HEK293 (cell line): ENCODE data around the gene GNG3.

ENCODE experiments used
- KLF7 ChIP-seq: fragments of 450-650 bp; formaldehyde crosslinking; IDR thresholded peaks from 2 replicates; pipeline ENCODE4 v1.5.1; 2016; ENCODE audit warnings: missing biosample characterization, missing genetic modification characterization, borderline replicate concordance
- KLF8 ChIP-seq: fragments of 450-650 bp; formaldehyde crosslinking; IDR thresholded peaks from 2 replicates; pipeline ENCODE4 v1.5.1; 2016; ENCODE audit warnings: missing biosample characterization, missing genetic modification characterization
- MYNN ChIP-seq: fragments of 450-650 bp; formaldehyde crosslinking; IDR thresholded peaks from 2 replicates; pipeline ENCODE4 v1.5.1; 2016; ENCODE audit warnings: missing biosample characterization, missing genetic modification characterization, borderline replicate concordance
- REST ChIP-seq: fragments of 450-650 bp; formaldehyde crosslinking; IDR thresholded peaks from 2 replicates; pipeline ENCODE4 v1.5.1; 2016; ENCODE audit warnings: missing biosample characterization, missing genetic modification characterization
- SP2 ChIP-seq: fragments of 450-650 bp; formaldehyde crosslinking; IDR thresholded peaks from 2 replicates; pipeline ENCODE4 v1.5.1; 2016; ENCODE audit warnings: missing biosample characterization, missing genetic modification characterization
- SP7 ChIP-seq: fragments of 450-650 bp; formaldehyde crosslinking; IDR thresholded peaks from 2 replicates; pipeline ENCODE4 v1.5.1; 2016; ENCODE audit warnings: missing biosample characterization, missing genetic modification characterization
- ZBTB49 ChIP-seq: fragments of 450-650 bp; formaldehyde crosslinking; IDR thresholded peaks from 2 replicates; pipeline ENCODE4 v1.5.1; 2016; ENCODE audit warnings: missing biosample characterization, missing genetic modification characterization, low read depth
- ZFP41 ChIP-seq: fragments of 450-650 bp; formaldehyde crosslinking; IDR thresholded peaks from 2 replicates; pipeline ENCODE4 v1.5.1; 2016; ENCODE audit warnings: missing biosample characterization, missing genetic modification characterization, borderline replicate concordance
- ZNF10 ChIP-seq: fragments of 450-650 bp; formaldehyde crosslinking; IDR thresholded peaks from 2 replicates; pipeline ENCODE4 v1.5.1; 2017; ENCODE audit warnings: missing biosample characterization, missing genetic modification characterization
- ZNF133 ChIP-seq: fragments of 450-650 bp; formaldehyde crosslinking; IDR thresholded peaks from 2 replicates; pipeline ENCODE4 v1.5.1; 2016; ENCODE audit warnings: missing biosample characterization, missing genetic modification characterization
- ZNF274 ChIP-seq, 2 experiments: fragments of 200-500 bp in 1 of 2; fragments of 450-650 bp in 1 of 2; sonication (Bioruptor generic) in 1 of 2; formaldehyde crosslinking in 1 of 2; IDR thresholded peaks; 2 replicates each; pipeline versions ENCODE4 v1.5.1 to v1.6.1; 2014 to 2016; ENCODE audit warnings: borderline replicate concordance in 1 of 2, inconsistent platforms in 1 of 2, low read length in 1 of 2, missing biosample characterization in 1 of 2, missing genetic modification characterization in 1 of 2
- ZNF341 ChIP-seq: fragments of 450-650 bp; formaldehyde crosslinking; IDR thresholded peaks from 2 replicates; pipeline ENCODE4; 2016; ENCODE audit warnings: low read depth, missing biosample characterization, missing genetic modification characterization
- ZNF433 ChIP-seq: fragments of 450-650 bp; formaldehyde crosslinking; IDR thresholded peaks from 2 replicates; pipeline ENCODE4 v1.5.1; 2016; ENCODE audit warnings: missing biosample characterization, missing genetic modification characterization, low read depth
- ZNF660 ChIP-seq: fragments of 450-650 bp; IDR thresholded peaks from 2 replicates; pipeline ENCODE4 v1.5.1; 2018; ENCODE audit warnings: missing biosample characterization, mild to moderate bottlenecking, missing genetic modification characterization
- ZNF76 ChIP-seq: fragments of 450-650 bp; formaldehyde crosslinking; IDR thresholded peaks from 2 replicates; pipeline ENCODE4; 2016; ENCODE audit warnings: low read depth, missing biosample characterization, missing genetic modification characterization, borderline replicate concordance
- ZNF785 ChIP-seq: fragments of 450-650 bp; formaldehyde crosslinking; IDR thresholded peaks from 2 replicates; pipeline ENCODE4 v1.5.1; 2016; ENCODE audit warnings: missing biosample characterization, missing genetic modification characterization
- ZNF791 ChIP-seq: fragments of 450-650 bp; formaldehyde crosslinking; IDR thresholded peaks from 2 replicates; pipeline ENCODE4 v1.5.1; 2016; ENCODE audit warnings: missing biosample characterization, missing genetic modification characterization
- ZNF792 ChIP-seq: fragments of 450-650 bp; formaldehyde crosslinking; IDR thresholded peaks from 2 replicates; pipeline ENCODE4 v1.5.1; 2016; ENCODE audit warnings: missing biosample characterization, missing genetic modification characterization
- ZSCAN16 ChIP-seq: fragments of 450-650 bp; formaldehyde crosslinking; IDR thresholded peaks from 2 replicates; pipeline ENCODE4 v1.5.1; 2016; ENCODE audit warnings: missing biosample characterization, missing genetic modification characterization
- ZSCAN23 ChIP-seq: fragments of 450-650 bp; formaldehyde crosslinking; IDR thresholded peaks from 2 replicates; pipeline ENCODE4 v1.5.1; 2016; ENCODE audit warnings: missing biosample characterization, missing genetic modification characterization
- TF ChIP-seq, protein P1 (sequence below): fragments of 450-650 bp; formaldehyde crosslinking; conservative IDR thresholded peaks from 2 replicates; pipeline ENCODE4 v1.5.1; 2016; ENCODE audit warnings: low read depth, missing biosample characterization, missing genetic modification characterization
- TF ChIP-seq, protein P2 (sequence below): fragments of 450-650 bp; formaldehyde crosslinking; IDR thresholded peaks from 2 replicates; pipeline ENCODE4 v1.5.1; 2016; ENCODE audit warnings: missing biosample characterization, missing genetic modification characterization
- TF ChIP-seq, protein P3 (sequence below): fragments of 450-650 bp; formaldehyde crosslinking; IDR thresholded peaks from 2 replicates; pipeline ENCODE4 v1.5.1; 2016; ENCODE audit warnings: missing biosample characterization, missing genetic modification characterization, borderline replicate concordance

The GNG3 gene

GRCh38 chr11:62689421-62690183 is 17.9 kb upstream of the GNG3 start, which contains the start of gene LRRN4CL (continued):
- TF ChIP-seq, protein P1, sequence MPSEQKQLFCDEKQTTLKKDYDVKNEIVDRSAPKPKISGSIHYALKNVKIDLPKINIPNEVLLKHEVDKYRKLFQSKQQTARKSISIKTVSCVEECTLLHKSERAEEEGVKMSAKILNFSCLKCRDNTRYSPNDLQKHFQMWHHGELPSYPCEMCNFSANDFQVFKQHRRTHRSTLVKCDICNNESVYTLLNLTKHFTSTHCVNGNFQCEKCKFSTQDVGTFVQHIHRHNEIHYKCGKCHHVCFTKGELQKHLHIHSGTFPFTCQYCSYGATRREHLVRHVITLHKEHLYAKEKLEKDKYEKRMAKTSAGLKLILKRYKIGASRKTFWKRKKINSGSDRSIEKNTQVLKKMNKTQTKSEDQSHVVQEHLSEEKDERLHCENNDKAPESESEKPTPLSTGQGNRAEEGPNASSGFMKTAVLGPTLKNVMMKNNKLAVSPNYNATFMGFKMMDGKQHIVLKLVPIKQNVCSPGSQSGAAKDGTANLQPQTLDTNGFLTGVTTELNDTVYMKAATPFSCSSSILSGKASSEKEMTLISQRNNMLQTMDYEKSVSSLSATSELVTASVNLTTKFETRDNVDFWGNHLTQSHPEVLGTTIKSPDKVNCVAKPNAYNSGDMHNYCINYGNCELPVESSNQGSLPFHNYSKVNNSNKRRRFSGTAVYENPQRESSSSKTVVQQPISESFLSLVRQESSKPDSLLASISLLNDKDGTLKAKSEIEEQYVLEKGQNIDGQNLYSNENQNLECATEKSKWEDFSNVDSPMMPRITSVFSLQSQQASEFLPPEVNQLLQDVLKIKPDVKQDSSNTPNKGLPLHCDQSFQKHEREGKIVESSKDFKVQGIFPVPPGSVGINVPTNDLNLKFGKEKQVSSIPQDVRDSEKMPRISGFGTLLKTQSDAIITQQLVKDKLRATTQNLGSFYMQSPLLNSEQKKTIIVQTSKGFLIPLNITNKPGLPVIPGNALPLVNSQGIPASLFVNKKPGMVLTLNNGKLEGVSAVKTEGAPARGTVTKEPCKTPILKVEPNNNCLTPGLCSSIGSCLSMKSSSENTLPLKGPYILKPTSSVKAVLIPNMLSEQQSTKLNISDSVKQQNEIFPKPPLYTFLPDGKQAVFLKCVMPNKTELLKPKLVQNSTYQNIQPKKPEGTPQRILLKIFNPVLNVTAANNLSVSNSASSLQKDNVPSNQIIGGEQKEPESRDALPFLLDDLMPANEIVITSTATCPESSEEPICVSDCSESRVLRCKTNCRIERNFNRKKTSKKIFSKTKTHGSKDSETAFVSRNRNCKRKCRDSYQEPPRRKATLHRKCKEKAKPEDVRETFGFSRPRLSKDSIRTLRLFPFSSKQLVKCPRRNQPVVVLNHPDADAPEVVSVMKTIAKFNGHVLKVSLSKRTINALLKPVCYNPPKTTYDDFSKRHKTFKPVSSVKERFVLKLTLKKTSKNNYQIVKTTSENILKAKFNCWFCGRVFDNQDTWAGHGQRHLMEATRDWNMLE (tag by site-specific recombination): no peak
- no peak for TF ChIP-seq ZSCAN16
- peak; percentile 36; the same call in 1 of the 2 replicates for TF ChIP-seq SP7 (tag by site-specific recombination)
- no peak for TF ChIP-seq SP2 (tag by site-specific recombination)
- no peak for TF ChIP-seq ZNF133 (tag by site-specific recombination)
- TF ChIP-seq ZNF660 (tag by site-specific recombination): no peak
- no peak for TF ChIP-seq ZNF433 (tag by site-specific recombination)
- TF ChIP-seq, protein P2, sequence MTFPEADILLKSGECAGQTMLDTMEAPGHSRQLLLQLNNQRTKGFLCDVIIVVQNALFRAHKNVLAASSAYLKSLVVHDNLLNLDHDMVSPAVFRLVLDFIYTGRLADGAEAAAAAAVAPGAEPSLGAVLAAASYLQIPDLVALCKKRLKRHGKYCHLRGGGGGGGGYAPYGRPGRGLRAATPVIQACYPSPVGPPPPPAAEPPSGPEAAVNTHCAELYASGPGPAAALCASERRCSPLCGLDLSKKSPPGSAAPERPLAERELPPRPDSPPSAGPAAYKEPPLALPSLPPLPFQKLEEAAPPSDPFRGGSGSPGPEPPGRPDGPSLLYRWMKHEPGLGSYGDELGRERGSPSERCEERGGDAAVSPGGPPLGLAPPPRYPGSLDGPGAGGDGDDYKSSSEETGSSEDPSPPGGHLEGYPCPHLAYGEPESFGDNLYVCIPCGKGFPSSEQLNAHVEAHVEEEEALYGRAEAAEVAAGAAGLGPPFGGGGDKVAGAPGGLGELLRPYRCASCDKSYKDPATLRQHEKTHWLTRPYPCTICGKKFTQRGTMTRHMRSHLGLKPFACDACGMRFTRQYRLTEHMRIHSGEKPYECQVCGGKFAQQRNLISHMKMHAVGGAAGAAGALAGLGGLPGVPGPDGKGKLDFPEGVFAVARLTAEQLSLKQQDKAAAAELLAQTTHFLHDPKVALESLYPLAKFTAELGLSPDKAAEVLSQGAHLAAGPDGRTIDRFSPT (tag by site-specific recombination): no peak
- no peak for TF ChIP-seq ZNF274 (IDR thresholded peaks at IDR 0.05; ENCODE audit: low read length)
- no peak for TF ChIP-seq ZNF274 (tag by site-specific recombination; IDR thresholded peaks at IDR 0.05; ENCODE audit: borderline replicate concordance)
- TF ChIP-seq, protein P3, sequence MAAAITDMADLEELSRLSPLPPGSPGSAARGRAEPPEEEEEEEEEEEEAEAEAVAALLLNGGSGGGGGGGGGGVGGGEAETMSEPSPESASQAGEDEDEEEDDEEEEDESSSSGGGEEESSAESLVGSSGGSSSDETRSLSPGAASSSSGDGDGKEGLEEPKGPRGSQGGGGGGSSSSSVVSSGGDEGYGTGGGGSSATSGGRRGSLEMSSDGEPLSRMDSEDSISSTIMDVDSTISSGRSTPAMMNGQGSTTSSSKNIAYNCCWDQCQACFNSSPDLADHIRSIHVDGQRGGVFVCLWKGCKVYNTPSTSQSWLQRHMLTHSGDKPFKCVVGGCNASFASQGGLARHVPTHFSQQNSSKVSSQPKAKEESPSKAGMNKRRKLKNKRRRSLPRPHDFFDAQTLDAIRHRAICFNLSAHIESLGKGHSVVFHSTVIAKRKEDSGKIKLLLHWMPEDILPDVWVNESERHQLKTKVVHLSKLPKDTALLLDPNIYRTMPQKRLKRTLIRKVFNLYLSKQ (tag by site-specific recombination): no peak
- TF ChIP-seq ZNF792 (tag by site-specific recombination): no peak
- TF ChIP-seq ZNF341 (tag by site-specific recombination): no peak
- no peak for TF ChIP-seq ZNF76 (tag by site-specific recombination)
- TF ChIP-seq ZBTB49 (tag by site-specific recombination): no peak
- TF ChIP-seq ZFP41 (tag by site-specific recombination): no peak
- no peak for TF ChIP-seq REST
- TF ChIP-seq ZNF785 (tag by site-specific recombination): no peak
- TF ChIP-seq KLF8 (tag by site-specific recombination): peak; percentile 54; the same call in 1 of the 2 replicates
- no peak for TF ChIP-seq ZNF10
- TF ChIP-seq KLF7: no peak
- no peak for TF ChIP-seq ZSCAN23
- TF ChIP-seq ZNF791 (tag by site-specific recombination): no peak
- TF ChIP-seq MYNN: no peak
